HUES6 (cell line): ENCODE measurements around the gene YAF2.
"Not testable (repeated sequence)": the region's sequence is repeated elsewhere in the genome, so short reads cannot be mapped to it uniquely, and the experiment has no call there.

Experiments used
- H3K27ac ChIP-seq: 2 replicates; pipeline ENCODE4 v1.7.0; 2013; ENCODE audit warnings: low read depth, mild to moderate bottlenecking, low read length, inconsistent platforms
- H3K27me3 ChIP-seq: 2 replicates; pipeline ENCODE4 v1.6.1; 2013; ENCODE audit warnings: low read length; ENCODE audit not compliant: control insufficient read depth, insufficient read depth
- H3K36me3 ChIP-seq: 2 replicates; pipeline ENCODE4 v1.6.1; 2013; ENCODE audit warnings: low read length; ENCODE audit not compliant: control insufficient read depth, insufficient read depth
- H3K4me1 ChIP-seq: 2 replicates; pipeline ENCODE4 v1.6.1; 2013; ENCODE audit warnings: low read length; ENCODE audit not compliant: control insufficient read depth, insufficient read depth
- H3K4me3 ChIP-seq: 2 replicates; pipeline ENCODE4 v1.5.1; 2013; ENCODE audit warnings: low read depth, low read length
- H3K9ac ChIP-seq: one replicate; pipeline ENCODE4 v1.6.1; 2013; ENCODE audit warnings: mild to moderate bottlenecking, low read length
- H3K9me3 ChIP-seq: 2 replicates; pipeline ENCODE4 v1.6.1; 2013; ENCODE audit warnings: low read depth, low read length; ENCODE audit not compliant: control insufficient read depth, insufficient read depth

Gene YAF2

GRCh38 chr12:42196723-42197603 is 41.1 kb downstream of the YAF2 start:
- H3K27ac ChIP-seq, result no peak overlapping the region
- H3K27me3 ChIP-seq, result no peaks in the 10 kb centered on the region
- no peaks in the 10 kb centered on the region for H3K9me3 ChIP-seq
- H3K4me3 ChIP-seq, result no peak overlapping the region
- H3K36me3 ChIP-seq, result no peaks in the 10 kb centered on the region
- no peaks in the 10 kb centered on the region for H3K4me1 ChIP-seq
- no peak overlapping the region for H3K9ac ChIP-seq

- H3K9ac ChIP-seq, result no peak overlapping the region
- no peak overlapping the region for H3K27ac ChIP-seq
Measured at GRCh38 chr12:42192686-42193085, 45.4 kb downstream of the YAF2 start.

GRCh38 chr12:42192258-42192657 is 45.8 kb downstream of the YAF2 start:
- H3K4me3 ChIP-seq, result no peak overlapping the region
- no peaks in the 10 kb centered on the region for H3K36me3 ChIP-seq
- no peaks in the 10 kb centered on the region for H3K9me3 ChIP-seq
- no peak overlapping the region for H3K27ac ChIP-seq
- H3K4me1 ChIP-seq, result no peaks in the 10 kb centered on the region
- H3K9ac ChIP-seq, result no peak overlapping the region
- no peaks in the 10 kb centered on the region for H3K27me3 ChIP-seq

More at GRCh38 chr12:42192686-42193085, 45.4 kb downstream of the YAF2 start:
- H3K4me1 ChIP-seq, result no peaks in the 10 kb centered on the region
- no peaks in the 10 kb centered on the region for H3K9me3 ChIP-seq
- H3K4me3 ChIP-seq, result no peak overlapping the region
- H3K36me3 ChIP-seq, result no peaks in the 10 kb centered on the region
- no peaks in the 10 kb centered on the region for H3K27me3 ChIP-seq

- H3K36me3 ChIP-seq, result no peaks in the 10 kb centered on the region
- H3K9ac ChIP-seq, result no peak overlapping the region
- H3K4me3 ChIP-seq, result no peak overlapping the region
- H3K4me1 ChIP-seq, result no peaks in the 10 kb centered on the region
- H3K9me3 ChIP-seq, result no peaks in the 10 kb centered on the region
- no peak overlapping the region for H3K27ac ChIP-seq
- no peaks in the 10 kb centered on the region for H3K27me3 ChIP-seq
Measured at GRCh38 chr12:42190376-42190775, 47.7 kb downstream of the YAF2 start.

- not testable (repeated sequence) for H3K27ac ChIP-seq, H3K36me3 ChIP-seq, H3K9me3 ChIP-seq, H3K4me3 ChIP-seq, H3K27me3 ChIP-seq, H3K9ac ChIP-seq, H3K4me1 ChIP-seq
Measured at GRCh38 chr12:42188275-42188674, 49.8 kb downstream of the YAF2 start.

GRCh38 chr12:42187799-42188198 is 50.2 kb downstream of the YAF2 start:
- no peaks in the 10 kb centered on the region for H3K9me3 ChIP-seq
- no peaks in the 10 kb centered on the region for H3K4me1 ChIP-seq
- H3K36me3 ChIP-seq, result no peaks in the 10 kb centered on the region
- H3K9ac ChIP-seq, result no peak overlapping the region
- H3K4me3 ChIP-seq, result no peak overlapping the region
- no peaks in the 10 kb centered on the region for H3K27me3 ChIP-seq
- H3K27ac ChIP-seq, result no peak overlapping the region

GRCh38 chr12:42186793-42187192 is 51.3 kb downstream of the YAF2 start:
- no peaks in the 10 kb centered on the region for H3K9me3 ChIP-seq
- H3K27me3 ChIP-seq, result no peaks in the 10 kb centered on the region
- H3K9ac ChIP-seq, result no peak overlapping the region
- H3K36me3 ChIP-seq, result no peaks in the 10 kb centered on the region
- H3K4me3 ChIP-seq, result no peak overlapping the region
- no peak overlapping the region for H3K27ac ChIP-seq
- no peaks in the 10 kb centered on the region for H3K4me1 ChIP-seq

GRCh38 chr12:42182394-42182793 is 55.7 kb downstream of the YAF2 start:
- H3K27me3 ChIP-seq, result no peaks in the 10 kb centered on the region
- no peaks in the 10 kb centered on the region for H3K9me3 ChIP-seq
- no peak overlapping the region for H3K9ac ChIP-seq
- H3K27ac ChIP-seq, result no peak overlapping the region
- H3K4me3 ChIP-seq, result no peak overlapping the region
- H3K36me3 ChIP-seq, result no peaks in the 10 kb centered on the region
- H3K4me1 ChIP-seq, result peaks cover 4% of the 10 kb centered on the region; the same call in 1 of the 2 replicates

GRCh38 chr12:42180990-42181596 is 57.0 kb downstream of the YAF2 start:
- H3K9ac ChIP-seq, result no peak overlapping the region
- no peaks in the 10 kb centered on the region for H3K9me3 ChIP-seq
- no peaks in the 10 kb centered on the region for H3K27me3 ChIP-seq
- no peak overlapping the region for H3K27ac ChIP-seq
- H3K36me3 ChIP-seq, result no peaks in the 10 kb centered on the region
- no peak overlapping the region for H3K4me3 ChIP-seq
- H3K4me1 ChIP-seq, result peaks cover 4% of the 10 kb centered on the region; the same call in 1 of the 2 replicates

GRCh38 chr12:42178101-42178500 is 59.9 kb downstream of the YAF2 start:
- Histone ChIP-seq H3K36me3 (no peaks in the 10 kb centered on the region), H3K9me3 (peaks cover 8% of the 10 kb centered on the region; the same call in 1 of the 2 replicates), H3K27me3 (no peaks in the 10 kb centered on the region), H3K9ac (no peak overlapping the region), H3K4me3 (no peak overlapping the region), H3K27ac (no peak overlapping the region), H3K4me1 (peaks cover 4% of the 10 kb centered on the region; the same call in 1 of the 2 replicates)

GRCh38 chr12:42174978-42175377 is 63.1 kb downstream of the YAF2 start:
- Histone ChIP-seq H3K9ac (no peak overlapping the region), H3K27me3 (no peaks in the 10 kb centered on the region), H3K36me3 (no peaks in the 10 kb centered on the region), H3K4me1 (peaks cover 4% of the 10 kb centered on the region; the same call in 1 of the 2 replicates), H3K4me3 (no peak overlapping the region), H3K9me3 (peaks cover 8% of the 10 kb centered on the region; the same call in 1 of the 2 replicates), H3K27ac (no peak overlapping the region)
